HG03432 (cell line): ENCODE data around the gene ZEB1.
"Not testable (repeated sequence)": the region's sequence is repeated elsewhere in the genome, so short reads cannot be mapped to it uniquely, and the experiment has no call there.

Experiments used
- ATAC-seq: cut with Tn5 transposase; IDR thresholded peaks from one replicate; pipeline ENCODE4 v1.9.1; 2021; ENCODE audit warnings: mild to moderate bottlenecking, moderate library complexity; ENCODE audit not compliant: unreplicated experiment

The ZEB1 gene

DNA sequence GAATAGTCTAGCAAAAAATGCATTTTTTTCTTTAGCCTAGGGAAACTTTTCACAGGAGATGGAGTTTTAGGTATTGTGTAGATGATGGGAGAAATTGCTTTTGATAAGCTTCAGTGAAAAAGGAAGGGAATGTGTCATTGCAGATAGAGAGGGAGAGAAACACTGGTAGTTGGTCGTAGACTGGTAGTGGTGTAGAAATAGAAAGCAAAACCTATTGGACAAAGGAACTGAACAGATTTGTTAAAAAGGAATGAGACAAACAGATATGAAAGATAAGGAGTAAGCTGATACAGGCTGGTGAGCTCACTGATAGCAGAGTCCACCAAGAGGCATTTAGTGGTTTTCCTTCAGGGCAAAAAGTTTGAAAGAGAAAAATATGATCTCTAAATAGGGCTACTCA lies 94.3 kb downstream of the ZEB1 start:
- ATAC-seq, result peak; percentile 67

DNA sequence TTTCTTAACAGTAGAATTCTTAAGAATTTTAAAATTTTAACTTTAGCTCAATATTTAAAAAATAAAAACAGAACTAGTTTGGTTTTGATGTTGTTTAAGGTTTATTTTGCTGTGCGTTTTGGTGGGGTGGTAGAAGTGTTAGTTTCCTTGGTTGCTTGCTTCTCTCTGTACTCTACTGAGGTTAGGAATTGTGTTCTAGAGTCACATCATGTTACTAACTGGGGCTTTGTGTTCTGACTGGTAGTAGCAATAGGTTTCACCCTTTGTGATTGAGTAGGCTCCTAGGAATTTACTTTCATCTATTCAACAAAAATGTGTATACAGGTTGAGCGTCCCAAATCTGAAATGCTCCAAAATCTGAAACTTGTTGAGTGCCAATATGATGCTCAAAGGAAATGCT lies 99.5 kb downstream of the ZEB1 start:
- ATAC-seq, result no peak

DNA sequence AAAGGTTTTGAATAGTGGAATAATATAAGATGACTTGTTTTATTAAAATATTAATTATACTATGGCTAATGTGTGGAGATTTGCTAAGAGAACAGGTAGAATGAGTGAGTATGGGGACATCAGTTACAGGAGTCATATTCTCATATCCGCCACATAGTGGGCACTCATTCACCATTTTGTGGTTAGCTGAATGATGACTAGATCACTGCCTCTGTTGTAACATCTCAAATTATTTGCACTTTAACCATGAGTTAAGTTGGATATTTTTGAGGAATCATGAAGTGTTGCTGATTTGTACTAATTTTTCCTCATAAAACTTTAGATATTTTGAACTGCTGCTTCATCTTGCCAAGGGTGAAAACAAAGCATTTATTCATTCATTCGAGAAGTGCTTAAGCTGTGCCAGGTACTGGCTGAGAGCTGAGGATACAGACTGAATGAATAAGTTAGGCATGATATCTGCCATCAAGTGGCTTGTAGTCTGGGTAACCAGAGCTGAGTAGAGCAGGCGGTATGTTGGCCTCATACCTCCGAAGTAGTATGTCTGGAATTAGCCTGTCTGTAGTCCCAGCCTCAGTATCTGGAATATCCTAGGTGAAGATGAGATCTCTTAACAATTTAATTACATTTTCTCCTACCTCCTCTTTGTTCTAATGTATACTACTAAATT lies 100.5 kb downstream of the ZEB1 start:
- ATAC-seq, result no peak

DNA sequence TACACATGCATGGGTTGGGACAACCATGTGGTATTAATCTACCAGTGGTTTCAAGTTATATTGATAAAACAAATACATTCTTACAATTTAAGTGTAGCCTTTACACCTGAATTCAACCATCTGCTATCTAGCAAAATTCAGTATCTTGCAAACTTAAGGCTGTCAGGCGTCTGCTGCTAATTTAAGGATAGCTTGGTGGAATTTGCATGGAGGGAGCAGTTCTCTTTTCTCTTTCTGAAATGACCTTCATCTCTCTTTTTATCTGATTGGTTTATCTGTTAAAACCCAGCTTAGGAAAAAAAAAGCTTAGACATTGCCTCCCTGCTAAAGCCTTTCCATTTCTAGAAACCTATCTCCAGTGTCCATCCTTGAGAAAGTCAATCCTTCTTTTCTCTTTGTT lies 102.3 kb downstream of the ZEB1 start:
- ATAC-seq, result no peak

DNA sequence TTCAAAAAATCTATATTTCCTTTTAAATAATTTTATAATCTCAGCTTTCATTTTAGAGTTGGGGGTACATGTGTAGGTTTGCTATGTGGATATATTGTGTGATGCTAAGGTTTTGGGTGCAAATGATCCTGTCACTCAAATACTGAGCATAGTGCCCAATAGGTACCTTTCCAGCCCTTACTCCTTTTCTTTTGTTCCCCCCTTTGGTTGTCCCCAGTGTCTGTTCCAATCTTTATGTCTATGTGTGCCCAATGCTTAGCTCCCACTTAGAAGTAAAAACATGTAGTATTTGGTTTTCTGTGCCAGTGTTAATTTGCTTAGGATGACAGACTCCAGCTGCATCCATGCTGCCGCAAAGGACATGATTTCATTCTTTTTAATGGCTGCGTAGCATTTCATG lies 103.6 kb downstream of the ZEB1 start:
- ATAC-seq, result no peak

DNA sequence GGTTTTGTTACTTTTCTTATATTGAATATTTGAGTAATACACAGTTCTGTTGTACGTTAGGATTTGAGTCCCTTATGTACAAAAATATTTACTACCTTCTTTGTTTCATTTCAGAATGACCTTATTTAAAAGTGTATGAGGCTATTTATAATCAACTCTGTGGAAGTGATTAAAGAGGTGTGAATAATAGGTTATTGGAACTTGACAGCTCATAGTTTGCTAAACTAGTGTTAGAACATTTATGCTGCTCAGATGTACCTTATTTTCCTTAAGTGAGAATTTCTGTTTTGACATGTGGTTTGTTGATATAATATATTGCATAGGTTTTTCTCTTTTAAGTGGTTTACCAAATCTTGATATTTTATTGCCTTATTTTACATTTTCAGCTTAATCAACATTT lies 105.5 kb downstream of the ZEB1 start:
- ATAC-seq, result no peak

DNA sequence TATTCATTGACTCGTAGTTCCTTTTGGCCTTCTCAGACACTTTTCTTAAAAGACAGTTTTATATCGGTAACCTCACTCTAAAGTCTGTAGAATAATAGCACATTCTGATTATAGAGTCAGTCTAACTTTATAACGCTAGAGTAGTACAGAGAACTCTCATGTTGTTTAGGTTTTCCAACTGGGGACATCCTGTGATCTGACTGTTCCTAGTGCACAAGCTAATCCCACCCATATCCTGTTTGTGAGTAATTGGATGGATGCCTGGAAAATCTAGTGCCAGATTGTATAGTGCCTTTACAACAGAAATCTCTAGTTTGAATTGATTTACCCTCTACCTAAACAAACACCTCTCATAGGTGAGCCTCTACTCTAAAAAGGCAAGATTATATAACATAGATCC lies 107.4 kb downstream of the ZEB1 start:
- ATAC-seq, result no peak

DNA sequence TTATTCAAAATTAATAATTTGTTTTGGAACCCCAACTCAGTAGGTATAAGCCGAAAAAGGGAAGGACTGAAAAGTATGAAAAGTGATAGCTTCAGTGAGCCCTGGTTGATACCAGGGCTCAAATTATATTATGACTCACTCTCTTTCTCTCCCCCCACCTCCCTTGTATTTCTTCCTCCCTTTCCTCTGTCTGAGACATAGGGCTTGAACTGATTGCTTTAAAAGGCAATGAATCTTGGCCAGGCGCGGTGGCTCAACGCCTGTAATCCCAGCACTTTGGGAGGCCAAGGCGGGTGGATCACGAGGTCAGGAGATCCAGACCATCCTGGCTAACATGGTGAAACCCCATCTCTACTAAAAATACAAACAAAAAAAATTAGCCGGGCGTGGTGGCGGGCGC lies 108.3 kb downstream of the ZEB1 start:
- ATAC-seq, result not testable (repeated sequence)

DNA sequence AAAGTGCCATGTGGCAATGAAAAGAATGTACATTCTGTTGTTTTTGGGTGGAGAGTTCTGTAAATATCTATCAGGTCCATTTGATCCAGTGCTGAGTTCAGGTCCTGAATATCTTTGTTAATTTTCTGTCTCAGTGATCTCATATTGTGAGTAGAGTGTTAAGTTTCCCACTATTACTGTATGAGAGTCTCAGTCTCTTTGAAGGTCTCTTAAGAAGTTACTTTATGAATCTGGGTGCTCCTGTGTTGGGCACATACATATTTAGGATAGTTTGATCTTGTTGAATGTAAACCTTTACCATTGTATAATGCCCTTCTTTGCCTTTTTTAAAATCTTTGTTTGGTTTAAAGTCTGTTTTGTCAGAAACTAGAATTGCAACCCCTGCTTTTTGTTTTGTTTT lies 109.5 kb downstream of the ZEB1 start:
- ATAC-seq, result not testable (repeated sequence)

DNA sequence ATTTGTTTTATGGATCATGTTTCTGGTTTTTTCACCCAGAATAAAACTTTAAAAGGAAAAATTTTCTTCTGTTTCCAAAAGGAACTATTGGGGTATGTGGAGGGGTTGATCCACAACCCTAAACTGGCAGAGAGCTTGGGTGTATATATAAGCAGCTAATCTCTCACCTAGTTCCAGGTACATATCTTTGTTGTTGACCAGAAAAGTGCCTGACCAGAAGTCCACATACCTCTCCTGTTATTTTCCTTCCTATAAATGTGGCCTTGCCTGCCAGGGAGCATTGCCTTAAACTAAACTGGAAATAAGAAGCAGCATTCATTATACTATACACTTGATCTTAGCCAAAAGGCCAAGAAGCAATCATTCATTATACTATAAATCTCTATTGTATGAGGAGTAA lies 112.0 kb downstream of the ZEB1 start:
- no peak for ATAC-seq

DNA sequence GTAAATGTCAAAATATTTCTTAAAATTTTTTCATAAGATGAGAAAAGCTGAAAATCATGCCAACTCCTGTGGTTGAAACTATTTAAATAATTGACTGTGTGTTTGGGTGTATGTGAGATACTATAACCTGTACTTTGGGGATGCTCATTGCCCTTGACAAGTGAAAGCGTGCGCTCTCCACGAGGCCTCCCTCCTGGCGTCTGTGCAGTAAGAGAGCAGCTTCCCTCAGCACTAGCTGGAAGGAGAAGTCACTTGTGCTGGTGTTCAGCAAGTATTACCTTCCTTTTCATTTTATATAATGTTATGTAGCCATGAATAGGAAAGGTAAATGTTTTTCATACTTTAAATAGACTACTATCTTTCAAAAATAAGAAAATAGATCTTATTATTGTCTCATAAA lies 118.9 kb downstream of the ZEB1 start:
- ATAC-seq, result no peak

DNA sequence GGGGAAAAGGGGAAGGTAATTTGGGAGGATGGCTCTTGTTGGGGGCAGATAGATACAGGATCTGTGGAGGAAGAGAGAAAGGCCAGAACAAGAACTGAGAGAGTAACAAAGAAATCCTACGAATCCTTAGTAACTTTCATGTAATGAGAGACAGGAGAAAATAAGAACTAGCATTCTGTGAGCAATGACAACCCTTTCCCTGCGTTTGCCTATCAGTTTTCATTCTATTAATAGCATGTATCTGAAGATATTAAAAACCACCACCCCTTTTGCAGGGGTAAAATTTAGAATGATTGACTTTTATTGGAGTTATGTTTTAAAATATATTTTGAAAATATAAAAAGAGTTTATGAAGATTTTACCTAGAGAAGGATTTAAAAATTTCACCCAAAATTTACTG lies 132.8 kb downstream of the ZEB1 start:
- no peak for ATAC-seq

DNA sequence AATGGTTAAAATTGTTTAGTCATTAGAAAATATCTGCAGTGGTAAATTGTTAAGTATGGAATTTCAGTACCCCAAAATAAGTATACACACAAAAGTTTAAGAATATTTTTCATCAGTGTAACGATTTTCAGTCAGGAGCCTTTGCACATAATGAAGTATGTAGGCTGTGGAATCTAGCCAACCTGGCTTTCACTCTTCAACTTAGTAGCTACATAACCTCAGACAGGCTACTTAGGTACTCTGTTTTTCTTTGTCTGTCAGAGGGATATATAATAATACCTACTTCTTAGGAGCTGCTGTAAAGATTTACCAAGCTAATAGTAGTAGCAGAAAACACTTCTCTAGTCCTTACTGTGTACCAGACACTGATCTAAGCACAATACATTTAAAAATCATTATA lies 137.5 kb downstream of the ZEB1 start:
- ATAC-seq, result no peak

DNA sequence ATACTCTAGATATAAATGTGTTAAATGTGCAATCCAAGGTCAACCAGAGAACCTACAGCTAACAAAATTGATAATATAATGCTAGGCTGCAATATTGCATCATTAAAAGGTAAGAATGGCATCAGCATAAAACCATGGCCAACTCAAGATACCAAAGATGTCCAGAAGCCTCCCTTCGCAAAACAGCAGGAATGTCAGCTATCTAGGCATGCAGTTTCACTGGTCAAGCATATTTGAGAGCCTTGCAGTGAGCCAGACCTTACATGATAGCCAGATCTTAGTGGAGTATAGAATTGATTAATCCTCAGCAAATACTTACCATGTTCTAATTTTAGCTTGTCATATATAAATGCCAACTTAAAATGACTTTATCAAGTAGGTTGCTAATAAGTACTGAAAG lies 138.8 kb downstream of the ZEB1 start:
- ATAC-seq, result no peak

DNA sequence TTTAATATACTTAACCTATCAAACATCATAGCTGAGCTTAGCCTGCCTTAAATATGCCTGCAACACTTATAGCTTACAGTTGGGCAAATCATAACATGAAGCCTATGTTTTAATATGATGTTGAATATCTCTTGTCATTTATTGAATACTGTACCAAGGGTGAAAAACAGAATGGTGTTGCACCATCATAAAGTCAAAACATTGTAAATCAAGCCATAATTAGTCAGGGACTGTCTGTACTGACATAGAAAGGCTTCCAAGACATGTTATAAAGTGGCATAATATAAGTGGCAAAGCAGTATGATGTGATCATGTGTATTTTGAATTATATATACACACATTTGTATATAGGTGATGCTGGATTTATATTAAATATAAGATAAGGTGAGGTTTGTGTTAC lies 140.0 kb downstream of the ZEB1 start:
- no peak for ATAC-seq

DNA sequence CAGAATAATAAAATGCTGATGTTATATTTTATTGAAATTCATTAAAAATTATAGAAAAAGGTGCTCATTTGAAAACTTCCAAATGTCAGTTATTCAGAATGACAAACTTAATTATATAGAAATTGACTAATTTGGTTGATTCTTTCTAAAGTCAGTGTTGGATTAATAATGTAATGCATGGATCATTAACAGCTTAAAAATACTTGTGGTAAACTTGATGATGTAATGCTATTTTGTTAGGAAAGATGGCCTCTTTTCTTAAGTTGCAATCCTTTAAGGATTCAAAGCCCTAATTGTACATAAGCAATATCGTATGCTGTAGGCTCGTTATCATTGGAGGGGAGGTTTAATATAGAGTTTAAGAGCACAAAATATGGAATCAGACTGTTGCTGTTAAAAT lies 141.2 kb downstream of the ZEB1 start:
- no peak for ATAC-seq

DNA sequence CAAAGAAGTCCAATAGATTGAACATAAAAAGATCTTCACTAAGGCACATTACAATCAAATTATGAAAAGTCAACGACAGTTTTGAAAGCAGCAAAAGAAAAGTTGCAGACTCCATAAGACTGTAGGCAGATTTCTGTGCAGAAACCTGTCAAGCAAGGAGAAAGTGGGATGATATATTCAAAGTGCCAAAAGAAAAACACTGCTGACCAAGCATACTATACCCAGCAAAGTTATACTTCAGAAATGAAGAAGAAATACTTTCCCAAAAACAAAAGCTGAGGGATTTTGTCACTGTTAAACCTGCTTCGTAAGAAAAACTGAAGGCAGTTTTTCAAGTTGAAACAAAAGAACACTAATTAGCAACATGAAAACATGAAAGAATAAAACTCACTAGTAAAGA lies 145.5 kb downstream of the ZEB1 start:
- no peak for ATAC-seq

DNA sequence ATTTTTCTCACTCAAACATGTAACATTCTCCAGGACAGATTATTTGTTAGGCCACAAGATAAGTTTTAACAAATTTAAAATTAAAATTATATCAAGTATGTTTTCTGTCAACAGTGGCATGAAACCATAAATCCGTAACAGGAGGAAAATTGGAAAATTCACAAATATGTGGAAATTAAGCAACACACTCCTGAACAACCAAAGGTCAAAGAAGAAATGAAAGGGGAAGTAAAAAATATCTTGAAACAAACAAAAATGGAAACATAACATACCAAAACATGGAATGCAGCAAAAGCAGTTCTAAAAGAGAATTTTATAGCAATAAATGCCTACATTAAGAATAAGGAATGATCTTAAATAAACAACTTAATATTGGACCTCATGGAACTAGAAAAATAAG lies 147.3 kb downstream of the ZEB1 start:
- ATAC-seq, result no peak

DNA sequence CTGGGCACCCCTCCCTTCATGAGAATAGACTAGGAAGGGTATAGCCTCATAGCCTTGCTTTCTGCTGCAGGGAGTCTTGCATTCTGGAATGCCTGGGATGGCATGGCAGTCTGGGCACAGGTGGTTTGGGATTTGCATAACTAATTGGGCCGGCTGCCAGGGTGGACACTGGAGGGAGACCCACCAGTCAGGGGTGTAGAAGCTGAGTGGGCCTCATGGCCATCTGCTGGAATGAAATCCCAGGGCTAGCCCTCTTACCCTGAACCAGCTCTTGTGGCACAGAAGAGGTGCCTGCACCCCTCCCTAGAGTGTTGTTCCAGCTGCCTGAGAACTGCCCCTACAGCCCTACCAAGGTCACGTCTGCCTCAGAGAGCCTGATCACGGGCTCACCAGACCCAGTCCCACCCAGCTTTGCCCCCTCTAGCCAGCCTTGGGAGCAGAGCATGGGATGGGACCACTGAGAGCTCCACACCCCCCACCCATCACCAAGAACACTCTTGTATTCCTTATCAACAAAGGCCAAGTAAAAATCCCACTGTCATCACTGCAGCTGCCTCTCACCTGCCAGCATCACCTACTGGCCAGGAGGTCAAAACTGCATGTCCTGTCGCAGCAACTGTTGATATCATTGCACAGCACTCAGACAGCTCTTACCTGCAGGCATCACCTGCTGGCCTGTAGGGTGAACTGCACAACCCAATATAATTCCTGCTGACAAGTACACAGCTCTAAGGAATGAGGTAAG lies 148.9 kb downstream of the ZEB1 start:
- ATAC-seq, result no peak

DNA sequence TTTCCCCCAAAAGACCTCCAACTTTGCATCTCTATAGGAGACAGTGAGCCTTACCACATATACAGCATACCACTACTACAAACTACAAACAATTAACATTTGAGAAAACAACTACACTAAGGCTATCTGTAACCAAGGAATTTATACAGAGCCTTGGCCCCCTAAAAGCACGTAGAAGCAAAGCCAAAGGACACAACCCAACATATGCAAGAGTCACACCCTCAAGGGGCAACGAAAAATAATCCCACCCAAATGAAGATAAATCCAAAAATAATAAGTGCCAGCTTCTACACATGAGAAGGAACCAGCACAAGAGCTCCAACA lies 149.5 kb downstream of the ZEB1 start:
- ATAC-seq, result no peak

DNA sequence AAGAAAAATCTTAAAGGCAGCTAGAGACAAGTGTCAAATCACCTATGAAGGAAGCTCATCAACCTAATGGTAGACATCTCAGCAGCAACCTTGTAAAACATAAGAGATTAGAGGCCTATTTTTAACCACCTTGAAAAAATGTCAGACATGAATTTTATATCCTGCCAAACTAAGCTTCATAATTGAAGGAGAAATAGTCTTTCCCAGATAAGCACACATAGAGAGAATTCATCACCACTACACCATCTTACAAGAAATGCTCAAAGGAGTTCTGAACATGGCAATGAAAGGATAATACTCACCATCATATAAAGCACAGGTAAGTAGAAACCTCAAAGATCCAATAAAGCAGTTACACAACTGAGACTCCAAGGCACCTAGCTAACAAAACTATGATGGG lies 156.5 kb downstream of the ZEB1 start:
- no peak for ATAC-seq

DNA sequence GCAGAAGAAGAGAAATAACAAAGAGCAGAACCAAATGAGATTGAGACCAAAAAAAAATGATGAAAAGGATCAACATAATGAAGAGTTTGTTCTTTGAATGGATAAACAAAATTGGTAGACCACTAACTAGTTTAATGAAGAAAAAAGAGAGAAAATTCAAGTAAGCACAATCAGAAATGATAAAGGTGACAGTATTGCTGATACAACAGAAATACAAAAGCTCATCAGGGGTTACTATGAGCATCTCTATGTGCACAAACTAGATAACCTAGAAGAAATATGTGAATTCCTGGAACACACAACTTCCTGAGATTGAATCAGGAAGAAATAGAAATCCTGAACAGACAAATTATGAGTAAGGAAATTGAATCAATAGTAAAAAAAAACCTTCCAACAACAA lies 157.1 kb downstream of the ZEB1 start:
- no peak for ATAC-seq

DNA sequence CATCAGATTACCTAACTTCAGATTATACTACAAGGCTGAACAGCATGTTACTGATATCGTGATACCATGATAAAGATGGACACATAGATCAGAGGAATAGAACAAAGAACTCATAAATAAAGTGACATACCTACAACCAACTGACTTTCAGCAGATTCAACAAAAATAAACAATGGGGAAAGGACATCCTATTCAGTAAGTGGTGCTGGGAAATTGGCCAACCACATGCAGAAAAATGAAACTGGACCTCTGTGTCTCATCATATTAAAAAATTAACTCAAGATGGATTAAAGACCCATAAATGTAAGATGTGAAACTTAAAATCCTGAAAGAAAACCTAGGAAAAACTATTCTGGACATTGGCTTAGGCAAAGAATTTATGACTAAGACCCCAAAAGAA lies 158.6 kb downstream of the ZEB1 start:
- no peak for ATAC-seq
